H1 (cell line): ENCODE data around the gene FBXO2. TPM values are rescaled to one million over a fixed set of nuclear protein-coding genes. Genes with fewer than 3 reads are reported as not detected.

Experiments
- CTCF ChIA-PET: fragments of 300-600 bp; sonication (Branson Sonifier 250); formaldehyde crosslinking; loops from one replicate; lab custom pipeline; 2021; ENCODE audit not compliant: partially characterized antibody; lab: Charles Lee
- POLR2A ChIA-PET: fragments of 300-600 bp; sonication (Branson Sonifier 250); formaldehyde crosslinking; loops from one replicate; lab custom pipeline; 2021; ENCODE audit warnings: inconsistent platforms; ENCODE audit not compliant: partially characterized antibody; lab: Charles Lee
- DNase-seq, 2 experiments: peaks; one replicate each; pipeline versions ENCODE4 v3.0.0 to v3.0.0-alpha.2; 2010 to 2022; ENCODE audit warnings: low spot score in 2 of 2, low read depth in 1 of 2, mixed read lengths in 1 of 2
- FAIRE-seq: peaks from 2 replicates; lab custom pipeline; 2011; peaks lifted over from hg19 to GRCh38; lab: Jason Lieb, UNC
- H2AFZ ChIP-seq: 2 replicates; pipeline ENCODE4 v1.8.1; 2012; ENCODE audit warnings: low read length, inconsistent platforms
- H2AK5ac ChIP-seq: 2 replicates; pipeline ENCODE4 v1.6.1; 2013; ENCODE audit warnings: low read depth, low read length
- H2BK120ac ChIP-seq: replicated peaks from 2 replicates; pipeline ENCODE3; 2013; ENCODE audit warnings: low read depth, low read length, inconsistent platforms
- H2BK12ac ChIP-seq: 2 replicates; pipeline ENCODE4 v1.6.1; 2013; ENCODE audit warnings: low read depth, low read length
- H2BK15ac ChIP-seq: 2 replicates; pipeline ENCODE4 v1.6.1; 2013; ENCODE audit warnings: low read length
- H2BK20ac ChIP-seq: 2 replicates; pipeline ENCODE4 v1.6.1; 2013; ENCODE audit warnings: low read length
- H2BK5ac ChIP-seq: 2 replicates; pipeline ENCODE4 v1.6.1; 2013; ENCODE audit warnings: low read depth, low read length
- H3K14ac ChIP-seq: 2 replicates; pipeline ENCODE4 v1.6.1; 2013; ENCODE audit warnings: inconsistent platforms; ENCODE audit not compliant: insufficient read length
- H3K18ac ChIP-seq: 2 replicates; pipeline ENCODE4 v1.6.1; 2013; ENCODE audit warnings: low read length; ENCODE audit errors: extremely low read depth
- H3K23ac ChIP-seq: 2 replicates; pipeline ENCODE4 v1.6.1; 2013; ENCODE audit warnings: inconsistent platforms; ENCODE audit not compliant: insufficient read length
- H3K23me2 ChIP-seq: 2 replicates; pipeline ENCODE4 v1.6.1; 2013; ENCODE audit warnings: low read depth, low read length
- H3K27ac ChIP-seq: 2 replicates; pipeline ENCODE4 v1.6.1; 2011; ENCODE audit warnings: low read depth, low read length, inconsistent platforms
- H3K27me3 ChIP-seq, 4 experiments: replicated peaks in 1 of 4; 1 replicate in 1 of 4; 2 replicates in 3 of 4; pipeline versions ENCODE4 v1.6.1 to v1.8.1; 2011 to 2013; ENCODE audit warnings: low read length in 3 of 4, mild to moderate bottlenecking in 3 of 4, inconsistent platforms in 2 of 4, mixed read lengths in 2 of 4, moderate library complexity in 1 of 4; ENCODE audit not compliant: control insufficient read depth in 3 of 4, insufficient read depth in 3 of 4; ENCODE audit errors: extremely low read depth in 1 of 4
- H3K36me3 ChIP-seq, 4 experiments: 2 replicates each; pipeline versions ENCODE4 v1.6.1 to v1.8.1; 2011 to 2013; ENCODE audit warnings: mild to moderate bottlenecking in 4 of 4, low read length in 3 of 4, moderate library complexity in 2 of 4, control low read depth in 1 of 4, inconsistent platforms in 1 of 4; ENCODE audit not compliant: insufficient read depth in 4 of 4, control insufficient read depth in 2 of 4
- H3K4ac ChIP-seq: replicated peaks from 2 replicates; pipeline ENCODE3; 2013; ENCODE audit warnings: low read length, low read depth, mixed read lengths, inconsistent platforms; ENCODE audit not compliant: insufficient read length
- H3K4me1 ChIP-seq, 4 experiments: replicated peaks in 1 of 4; 1 replicate in 1 of 4; 2 replicates in 3 of 4; pipeline versions ENCODE4 v1.6.1 to v1.8.1; 2011 to 2013; ENCODE audit warnings: low read length in 3 of 4, inconsistent platforms in 2 of 4, mixed read lengths in 1 of 4; ENCODE audit not compliant: insufficient read depth in 4 of 4, control insufficient read depth in 3 of 4
- H3K4me2 ChIP-seq, 2 experiments: 2 replicates each; pipeline versions ENCODE4 v1.6.1 to v1.8.1; 2011 to 2013; ENCODE audit warnings: low read depth in 2 of 2, low read length in 2 of 2, control low read depth in 1 of 2, inconsistent platforms in 1 of 2, mild to moderate bottlenecking in 1 of 2; ENCODE audit not compliant: insufficient read depth in 1 of 2
- H3K4me3 ChIP-seq, 4 experiments: fragments of 200-600, 300-600 bp in 1 of 4; sonication (generic), shearing (Covaris generic), sonication (Bioruptor Twin) in 1 of 4; 2 replicates each; pipeline versions ENCODE4 v1.5.1 to v1.8.1; 2011 to 2016; ENCODE audit warnings: low read length in 4 of 4, low read depth in 3 of 4, control low read depth in 2 of 4, inconsistent platforms in 2 of 4, mild to moderate bottlenecking in 2 of 4, mixed read lengths in 1 of 4, moderate library complexity in 1 of 4; ENCODE audit not compliant: insufficient read depth in 2 of 4; ENCODE audit errors: extremely low read depth in 1 of 4
- H3K56ac ChIP-seq: replicated peaks from 2 replicates; pipeline ENCODE3; 2013; ENCODE audit warnings: low read depth, mild to moderate bottlenecking, mixed read lengths, low read length, inconsistent platforms; ENCODE audit not compliant: insufficient read length
- H3K79me1 ChIP-seq: 2 replicates; pipeline ENCODE4 v1.6.1; 2013; ENCODE audit warnings: low read depth, low read length, control low read depth
- H3K79me2 ChIP-seq, 2 experiments: 2 replicates each; pipeline versions ENCODE4 v1.6.1 to v1.8.1; 2012 to 2013; ENCODE audit warnings: low read length in 2 of 2, mild to moderate bottlenecking in 2 of 2, inconsistent platforms in 1 of 2; ENCODE audit not compliant: insufficient read depth in 2 of 2, control insufficient read depth in 1 of 2
- H3K9ac ChIP-seq, 4 experiments: replicated peaks in 1 of 4; 1 replicate in 1 of 4; 2 replicates in 3 of 4; pipeline versions ENCODE4 v1.6.1 to v1.8.1; 2011 to 2013; ENCODE audit warnings: low read depth in 3 of 4, low read length in 3 of 4, control low read depth in 2 of 4, mild to moderate bottlenecking in 2 of 4, moderate library complexity in 2 of 4, inconsistent platforms in 1 of 4; ENCODE audit errors: extremely low read depth in 1 of 4
- H3K9me3 ChIP-seq, 2 experiments: 2 replicates each; pipeline versions ENCODE4 v1.6.1 to v1.8.1; 2012 to 2013; ENCODE audit warnings: mild to moderate bottlenecking in 2 of 2, moderate library complexity in 2 of 2, control low read depth in 1 of 2, inconsistent platforms in 1 of 2, low read depth in 1 of 2, low read length in 1 of 2, mixed read lengths in 1 of 2; ENCODE audit not compliant: insufficient read depth in 2 of 2
- H4K20me1 ChIP-seq, 2 experiments: replicated peaks in 1 of 2; 2 replicates each; pipeline versions ENCODE3 to v1.8.1; 2011 to 2013; ENCODE audit warnings: inconsistent platforms in 2 of 2, low read length in 2 of 2, mild to moderate bottlenecking in 1 of 2; ENCODE audit not compliant: insufficient read depth in 2 of 2, control insufficient read depth in 1 of 2
- H4K5ac ChIP-seq: 2 replicates; pipeline ENCODE4 v1.6.1; 2013; ENCODE audit warnings: low read length, low read depth, mixed read lengths, inconsistent platforms; ENCODE audit not compliant: insufficient read length
- H4K8ac ChIP-seq: 2 replicates; pipeline ENCODE4 v1.8.0; 2013; ENCODE audit warnings: mild to moderate bottlenecking, moderate library complexity, low read length, inconsistent platforms; ENCODE audit not compliant: insufficient read depth; ENCODE audit errors: extremely low read depth
- H4K91ac ChIP-seq: replicated peaks from 2 replicates; pipeline ENCODE3; 2013; ENCODE audit warnings: low read length, mixed read lengths, inconsistent platforms; ENCODE audit not compliant: insufficient read length
- GABPA ChIP-seq: IDR thresholded peaks from 2 replicates; pipeline ENCODE4 v1.6.1; 2011; ENCODE audit warnings: mild to moderate bottlenecking, low read length, moderate library complexity, borderline replicate concordance; ENCODE audit not compliant: insufficient read depth
- MAFK ChIP-seq: IDR thresholded peaks from 2 replicates; pipeline ENCODE4 v1.6.1; 2012; ENCODE audit warnings: low read depth, mild to moderate bottlenecking, improper control_type of control experiment, low read length
- NRF1 ChIP-seq: IDR thresholded peaks from 2 replicates; pipeline ENCODE4 v1.6.1; 2011; ENCODE audit warnings: mild to moderate bottlenecking, low read depth, low read length, improper control_type of control experiment
- SUZ12 ChIP-seq: fragments of 200-600 bp; sonication (generic); IDR thresholded peaks from 2 replicates; pipeline ENCODE4 v1.6.1; 2012; ENCODE audit warnings: mild to moderate bottlenecking, inconsistent platforms, low read length, moderate library complexity, mixed read lengths
- TEAD4 ChIP-seq: IDR thresholded peaks from 2 replicates; pipeline ENCODE4 v1.6.1; 2012; ENCODE audit warnings: low read depth, low read length, inconsistent platforms, mixed read lengths
- WGBS, 2 experiments: shearing (Covaris generic) in 1 of 2; methylation state at CpG; one replicate each; pipeline versions ENCODE4 v1.1.6 to v1.1.7; 2013 to 2015; ENCODE audit warnings: low lambda C conversion rate in 2 of 2, mixed read lengths in 2 of 2, inconsistent platforms in 1 of 2, low coverage in 1 of 2, missing lambda C conversion rate in 1 of 2; ENCODE audit not compliant: insufficient replicate concordance in 2 of 2, insufficient coverage in 1 of 2, insufficient read length in 1 of 2; ENCODE audit errors: extremely low coverage in 1 of 2, missing lambda C conversion rate in 1 of 2; 5-methylcytosine and 5-hydroxymethylcytosine counted together
- polyA plus RNA-seq, 7 experiments: library from polyadenylated mRNA; depleted of rRNA in 3 of 7; stranded (reverse) in 5 of 7; unstranded in 2 of 7; fragments of >200 nt in 5 of 7; fragments of 200-250 nt in 2 of 7; gene quantifications; 1 replicate in 5 of 7; 2 replicates in 1 of 7; 4 replicates in 1 of 7; pipeline versions ENCODE4 v1.2.1 to v1.2.3, GENCODE V29; 2011 to 2013; ENCODE audit warnings: missing spikeins in 2 of 7, mixed read lengths in 2 of 7
- total RNA-seq: library from RNA; stranded (reverse); fragmentation: NEBNext Ultra II Directional; extraction: Animal tissue kit (Norgen Biotek cat#: 25700); gene quantifications from 2 replicates; pipeline ENCODE4 v1.2.1, GENCODE V29; 2021
- TF ChIP-seq, protein P1 (sequence below): IDR thresholded peaks from 2 replicates; pipeline ENCODE4 v1.6.1; 2012; ENCODE audit warnings: inconsistent platforms

The FBXO2 gene
- total and polyA plus RNA-seq, 2 of the 8 experiments (the other 6 are each of a cell fraction or from before 2014, with no cell fraction given): 51.3 to 57.9 TPM

GRCh38 chr1:11658542-11658941 lies 4.3 kb upstream of the FBXO2 start:
- H3K27ac ChIP-seq: no peak overlapping the region
- no peak overlapping the region for H2BK5ac ChIP-seq
- no peak overlapping the region for H3K56ac ChIP-seq
- no peak overlapping the region for H2AK5ac ChIP-seq
- H3K27me3 ChIP-seq: no peaks in the 10 kb centered on the region; a peak in 2 of 7 replicates
- no peak overlapping the region for H3K18ac ChIP-seq
- POLR2A ChIA-PET: interaction anchor here (0.8 to 30.0 kb wide), 7 partner anchors 9 to 93 kb away, joined by 3 to 1025 read pairs (median 5); partner anchors contain the start of genes DRAXIN and MAD2L2
- peaks cover 10% of the 10 kb centered on the region; the same call in 1 of the 2 replicates for H3K23me2 ChIP-seq
- FAIRE-seq: no peak
- H2AFZ ChIP-seq: no peak overlapping the region
- H3K23ac ChIP-seq: no peak overlapping the region
- peaks cover 2 to 12% of the 10 kb centered on the region in 2 experiments for H4K20me1 ChIP-seq
- H2BK12ac ChIP-seq: no peak overlapping the region
- no peak overlapping the region for H2BK120ac ChIP-seq
- no peak overlapping the region for H3K4me3 ChIP-seq
- no peak overlapping the region; the same call in 1 of the 2 replicates for H4K8ac ChIP-seq
- no peaks in the 10 kb centered on the region for H3K9me3 ChIP-seq
- no peak overlapping the region for H3K9ac ChIP-seq
- H4K91ac ChIP-seq: no peak overlapping the region
- no peak for TF ChIP-seq MAFK
- no peak for TF ChIP-seq NRF1
- TF ChIP-seq TEAD4: no peak
- TF ChIP-seq GABPA: no peak
- TF ChIP-seq SUZ12: no peak
- TF ChIP-seq, protein P1, sequence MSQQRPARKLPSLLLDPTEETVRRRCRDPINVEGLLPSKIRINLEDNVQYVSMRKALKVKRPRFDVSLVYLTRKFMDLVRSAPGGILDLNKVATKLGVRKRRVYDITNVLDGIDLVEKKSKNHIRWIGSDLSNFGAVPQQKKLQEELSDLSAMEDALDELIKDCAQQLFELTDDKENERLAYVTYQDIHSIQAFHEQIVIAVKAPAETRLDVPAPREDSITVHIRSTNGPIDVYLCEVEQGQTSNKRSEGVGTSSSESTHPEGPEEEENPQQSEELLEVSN: no peak
- peaks cover 0 to 11% (median 9%) of the 10 kb centered on the region in 4 experiments; a peak in 6 of 7 replicates for H3K4me1 ChIP-seq
- no peak overlapping the region for H3K4me2 ChIP-seq
- no peaks in the 10 kb centered on the region for H3K79me1 ChIP-seq
- H3K14ac ChIP-seq: no peak overlapping the region
- H3K36me3 ChIP-seq: peaks cover 2 to 29% (median 8%) of the 10 kb centered on the region in 4 experiments; a peak in 5 of 8 replicates
- no peak overlapping the region for H3K4ac ChIP-seq
- H2BK20ac ChIP-seq: no peak overlapping the region
- H4K5ac ChIP-seq: no peak overlapping the region
- CTCF ChIA-PET: interaction anchor here (0.6 to 1.6 kb wide), 4 partner anchors 13 to 90 kb away, joined by 3 to 4 read pairs (median 3); no protein-coding TSS in a partner anchor
- H2BK15ac ChIP-seq: no peak overlapping the region
- no peaks in the 10 kb centered on the region for H3K79me2 ChIP-seq
- 95% methylated on average over 19 of the region's 23 CpGs; no CpG with 5 or more reads in 1 of the 2 experiments for WGBS, 2 experiments
- no peak for DNase-seq
